NCI-H1436 treated with DMSO at 0.1 percent for 48 hours (cell line): Measurements from ENCODE around the gene OR1A1.
"Not testable (repeated sequence)": the region's sequence is repeated elsewhere in the genome, so short reads cannot be mapped to it uniquely, and the experiment has no call there.

Source experiments
- DNase-seq: peaks from one replicate; lab custom pipeline; 2025; lab: John Stamatoyannopoulos, UW

The OR1A1 gene

GRCh38 chr17:3207367-3207766 lies at the start of gene OR1A1:
Gene OR1A1, plus strand, starts transcription at chr17:3207667. Its CDS starts 7,954 bp downstream, at chr17:3215621.
- DNase-seq = no peak

- no peak for DNase-seq
Measured at GRCh38 chr17:3167574-3167973, 39.9 kb upstream of the OR1A1 start.

- DNase-seq = no peak
Measured at GRCh38 chr17:3189961-3190360, 17.5 kb upstream of the OR1A1 start.

GRCh38 chr17:3197219-3197618 lies 10.2 kb upstream of the OR1A1 start, which contains the start of gene OR1A2:
Gene OR1A2, plus strand, starts transcription at chr17:3197519. Its CDS starts 0 bp downstream, at chr17:3197519.
- no peak for DNase-seq

GRCh38 chr17:3208484-3208883 lies 1.0 kb downstream of the OR1A1 start:
- no peak for DNase-seq

GRCh38 chr17:3213001-3213400 lies 5.5 kb downstream of the OR1A1 start:
- DNase-seq = no peak

- DNase-seq = no peak
Measured at GRCh38 chr17:3213587-3213986, 6.1 kb downstream of the OR1A1 start.

- not testable (repeated sequence) for DNase-seq
Measured at GRCh38 chr17:3219978-3220377, 12.5 kb downstream of the OR1A1 start.

- DNase-seq = no peak
Measured at GRCh38 chr17:3221850-3222249, 14.4 kb downstream of the OR1A1 start.

GRCh38 chr17:3222505-3222904 lies 15.0 kb downstream of the OR1A1 start:
- DNase-seq = no peak

GRCh38 chr17:3224721-3225352 lies 17.4 kb downstream of the OR1A1 start:
- not testable (repeated sequence) for DNase-seq

GRCh38 chr17:3232300-3232699 lies 24.8 kb downstream of the OR1A1 start:
- DNase-seq = not testable (repeated sequence)

GRCh38 chr17:3238685-3239084 lies 31.2 kb downstream of the OR1A1 start:
- DNase-seq = not testable (repeated sequence)

GRCh38 chr17:3241044-3241443 lies 33.6 kb downstream of the OR1A1 start:
- not testable (repeated sequence) for DNase-seq

- not testable (repeated sequence) for DNase-seq
Measured at GRCh38 chr17:3244841-3245240, 37.4 kb downstream of the OR1A1 start.

GRCh38 chr17:3249013-3249412 lies 41.5 kb downstream of the OR1A1 start:
- DNase-seq = not testable (repeated sequence)

- no peak for DNase-seq
Measured at GRCh38 chr17:3256575-3256974, 49.1 kb downstream of the OR1A1 start.

- DNase-seq = no peak
Measured at GRCh38 chr17:3260163-3260562, 52.7 kb downstream of the OR1A1 start.

- no peak for DNase-seq
Measured at GRCh38 chr17:3260600-3260999, 53.1 kb downstream of the OR1A1 start.
